AG04449 (cell line): Measurements from ENCODE around the gene SPG7.

Source experiments
- CTCF ChIA-PET: fragments of 350-600 bp; formaldehyde crosslinking; extraction: SDS; loops from one replicate; lab custom pipeline; 2021; ENCODE audit warnings: antibody characterized with exemption; lab: Yijun Ruan, JAX
- POLR2A ChIA-PET: fragments of 400-600, 350-600 bp; formaldehyde crosslinking; extraction: SDS; loops from one replicate; lab custom pipeline; 2020; ENCODE audit warnings: antibody characterized with exemption, inconsistent platforms; lab: Yijun Ruan, JAX
- DNase-seq: peaks from one replicate; pipeline ENCODE4 v3.0.0-alpha.2; 2010; ENCODE audit warnings: low read depth, low spot score
- H3K4me3 ChIP-seq: 2 replicates; pipeline ENCODE4 v1.5.1; 2011; ENCODE audit warnings: low read depth, mild to moderate bottlenecking, control low read depth, low read length
- TF ChIP-seq, protein P1 (sequence below): IDR thresholded peaks from one replicate; pipeline ENCODE4 v1.5.1; 2011; ENCODE audit warnings: mild to moderate bottlenecking, moderate library complexity, low read length, control low read depth, inconsistent platforms; ENCODE audit not compliant: insufficient read depth; ENCODE audit errors: missing control alignments

Gene SPG7

DNA sequence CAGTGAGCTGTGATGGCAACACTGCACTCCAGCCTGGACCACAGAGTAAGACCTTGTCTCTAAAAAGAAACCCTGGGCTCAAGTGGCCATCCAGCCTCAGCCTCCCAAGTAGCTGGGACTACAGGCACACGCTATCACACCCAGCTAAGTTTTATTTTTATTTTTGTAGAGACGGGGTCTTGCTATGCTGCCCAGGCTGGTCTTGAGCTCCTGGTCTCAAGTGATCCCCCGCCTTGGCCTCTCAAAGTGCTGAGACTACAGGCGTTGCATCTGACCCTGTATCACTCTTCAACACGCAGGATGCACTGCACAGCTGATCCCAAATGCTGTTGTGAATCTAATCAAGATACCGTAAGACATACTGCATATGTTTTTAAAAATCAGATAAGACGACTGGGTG is 40.8 kb upstream of the SPG7 start:
- POLR2A ChIA-PET = interaction anchor here (1.0 kb wide), 1 partner anchor 57 kb away, joined by 3 read pairs; no protein-coding TSS in a partner anchor

DNA sequence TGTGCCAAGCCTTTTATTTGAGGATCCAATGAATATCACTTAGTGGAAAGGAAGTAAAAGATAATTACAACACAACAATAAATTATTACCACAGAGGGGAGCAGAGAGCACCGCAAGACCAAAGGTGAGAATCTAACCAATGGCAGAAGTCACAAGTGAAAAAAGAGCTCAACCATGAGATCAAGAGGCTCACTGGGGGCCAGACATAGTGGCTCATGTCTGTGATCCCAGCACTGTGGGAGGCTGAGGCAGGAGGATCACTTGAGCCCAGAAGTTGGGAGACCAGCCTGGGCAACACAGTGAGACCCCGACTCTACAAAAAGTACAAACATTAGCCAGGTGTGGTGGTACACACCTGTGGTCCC is 35.5 kb upstream of the SPG7 start:
- TF ChIP-seq, protein P1, sequence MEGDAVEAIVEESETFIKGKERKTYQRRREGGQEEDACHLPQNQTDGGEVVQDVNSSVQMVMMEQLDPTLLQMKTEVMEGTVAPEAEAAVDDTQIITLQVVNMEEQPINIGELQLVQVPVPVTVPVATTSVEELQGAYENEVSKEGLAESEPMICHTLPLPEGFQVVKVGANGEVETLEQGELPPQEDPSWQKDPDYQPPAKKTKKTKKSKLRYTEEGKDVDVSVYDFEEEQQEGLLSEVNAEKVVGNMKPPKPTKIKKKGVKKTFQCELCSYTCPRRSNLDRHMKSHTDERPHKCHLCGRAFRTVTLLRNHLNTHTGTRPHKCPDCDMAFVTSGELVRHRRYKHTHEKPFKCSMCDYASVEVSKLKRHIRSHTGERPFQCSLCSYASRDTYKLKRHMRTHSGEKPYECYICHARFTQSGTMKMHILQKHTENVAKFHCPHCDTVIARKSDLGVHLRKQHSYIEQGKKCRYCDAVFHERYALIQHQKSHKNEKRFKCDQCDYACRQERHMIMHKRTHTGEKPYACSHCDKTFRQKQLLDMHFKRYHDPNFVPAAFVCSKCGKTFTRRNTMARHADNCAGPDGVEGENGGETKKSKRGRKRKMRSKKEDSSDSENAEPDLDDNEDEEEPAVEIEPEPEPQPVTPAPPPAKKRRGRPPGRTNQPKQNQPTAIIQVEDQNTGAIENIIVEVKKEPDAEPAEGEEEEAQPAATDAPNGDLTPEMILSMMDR = no peak
- CTCF ChIA-PET = interaction anchor here (1.2 kb wide), 1 partner anchor 13 kb away, joined by 3 read pairs; no protein-coding TSS in a partner anchor
- DNase-seq = no peak
- no peak overlapping the region for H3K4me3 ChIP-seq
- POLR2A ChIA-PET = interaction anchor here (1.3 kb wide), 1 partner anchor 11 kb away, joined by 4 read pairs; no protein-coding TSS in a partner anchor

More for the DNA sequence above, 40.8 kb upstream of the SPG7 start:
- no peak overlapping the region for H3K4me3 ChIP-seq
- DNase-seq = no peak
- TF ChIP-seq, protein P1 = no peak
- CTCF ChIA-PET = interaction anchor here (0.6 to 1.7 kb wide), 3 partner anchors 10 to 87 kb away, joined by 3 to 4 read pairs (median 3); no protein-coding TSS in a partner anchor

DNA sequence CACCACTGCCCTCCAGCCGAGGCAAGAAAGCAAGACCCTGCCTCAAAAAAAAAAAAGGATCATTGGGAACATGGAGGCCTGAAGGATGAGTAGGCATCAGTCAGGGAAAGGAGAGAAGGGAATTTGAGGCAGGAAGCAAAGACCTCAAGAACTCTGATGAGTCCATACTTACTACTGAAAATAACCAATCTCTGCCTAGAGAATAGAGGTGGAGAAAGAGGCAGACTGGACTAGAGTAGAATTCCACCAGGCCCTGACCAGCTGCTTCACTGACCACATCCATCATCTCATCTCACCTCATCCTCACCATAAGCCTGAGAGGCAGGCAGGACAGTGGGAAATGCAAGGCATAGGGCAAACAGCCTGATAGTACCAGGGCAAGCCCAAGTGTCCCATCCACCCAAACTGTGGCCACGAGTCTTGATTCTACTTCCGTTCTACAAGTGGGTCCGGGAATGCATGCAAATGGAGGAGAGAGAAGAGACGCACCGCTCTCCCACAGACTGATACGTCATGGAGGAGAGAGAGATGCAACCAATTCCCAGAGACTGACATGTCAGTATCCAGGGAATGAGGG is 35.0 kb upstream of the SPG7 start:
- ChIA-PET POLR2A (interaction anchor here (1.3 kb wide), 1 partner anchor 10 kb away, joined by 4 read pairs; no protein-coding TSS in a partner anchor), CTCF (interaction anchor here (1.9 kb wide), 1 partner anchor 15 kb away, joined by 6 read pairs; no protein-coding TSS in a partner anchor)
- H3K4me3 ChIP-seq = no peak overlapping the region
- DNase-seq = no peak
- TF ChIP-seq, protein P1 = no peak

DNA sequence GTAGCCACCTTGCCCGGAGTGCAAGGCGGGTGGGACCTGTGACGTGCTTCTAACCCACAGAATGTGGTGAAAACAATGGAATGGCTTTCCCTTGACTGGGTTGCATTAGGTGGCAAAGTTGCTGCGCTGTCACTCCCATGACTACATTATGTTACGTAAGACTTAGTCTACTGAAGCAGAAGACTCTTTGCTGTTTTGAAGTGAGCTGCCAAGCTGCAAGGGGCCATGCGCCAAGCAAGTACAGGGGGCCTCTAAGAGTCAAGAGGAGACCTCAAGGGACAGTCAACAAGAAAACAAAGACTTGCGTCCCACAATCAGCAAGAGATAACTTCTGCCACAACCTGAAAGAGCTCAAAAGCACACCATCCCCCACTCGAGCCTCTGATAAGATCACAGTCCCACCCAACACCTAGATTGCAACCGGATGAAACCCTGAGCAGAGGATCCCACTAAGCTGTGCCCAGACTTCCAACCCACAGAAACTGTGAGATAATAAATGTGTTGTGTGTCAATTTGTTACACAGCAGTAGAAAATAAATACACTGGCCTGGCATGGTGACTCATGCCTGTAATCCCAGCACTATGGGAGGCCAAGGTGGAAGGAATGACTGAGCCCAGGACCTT is 34.3 kb upstream of the SPG7 start:
- no peak overlapping the region for H3K4me3 ChIP-seq
- no peak for DNase-seq

DNA sequence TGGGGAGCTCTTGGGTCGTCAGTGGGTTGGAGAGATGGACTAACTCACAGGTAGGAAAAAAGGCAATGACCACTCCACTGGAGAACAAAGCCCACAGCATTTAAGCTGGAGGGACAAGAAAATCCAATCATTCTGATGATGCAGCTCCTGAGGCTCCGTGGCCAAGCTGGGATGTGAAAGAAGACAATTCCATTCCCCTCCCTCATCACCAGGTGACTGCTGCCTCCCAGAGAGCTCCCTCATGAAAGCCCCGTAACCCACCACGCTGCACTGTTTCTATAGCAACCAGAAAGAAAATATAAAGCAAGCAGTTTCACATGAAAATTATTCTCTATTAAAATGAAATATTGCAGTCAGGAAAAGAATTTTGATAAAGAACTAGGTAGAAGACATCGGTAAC is 33.1 kb upstream of the SPG7 start:
- POLR2A ChIA-PET = no interaction called here
- CTCF ChIA-PET = interaction anchor here (1.9 kb wide), 1 partner anchor 17 kb away, joined by 6 read pairs; no protein-coding TSS in a partner anchor
- TF ChIP-seq, protein P1 = no peak
- no peak for DNase-seq
- no peak overlapping the region for H3K4me3 ChIP-seq

More for the DNA sequence above, 34.3 kb upstream of the SPG7 start:
- ChIA-PET POLR2A (no interaction called here), CTCF (interaction anchor here (0.9 to 1.9 kb wide), 3 partner anchors 16 to 78 kb away, joined by 3 to 6 read pairs (median 3); no protein-coding TSS in a partner anchor)
- TF ChIP-seq, protein P1 = no peak

DNA sequence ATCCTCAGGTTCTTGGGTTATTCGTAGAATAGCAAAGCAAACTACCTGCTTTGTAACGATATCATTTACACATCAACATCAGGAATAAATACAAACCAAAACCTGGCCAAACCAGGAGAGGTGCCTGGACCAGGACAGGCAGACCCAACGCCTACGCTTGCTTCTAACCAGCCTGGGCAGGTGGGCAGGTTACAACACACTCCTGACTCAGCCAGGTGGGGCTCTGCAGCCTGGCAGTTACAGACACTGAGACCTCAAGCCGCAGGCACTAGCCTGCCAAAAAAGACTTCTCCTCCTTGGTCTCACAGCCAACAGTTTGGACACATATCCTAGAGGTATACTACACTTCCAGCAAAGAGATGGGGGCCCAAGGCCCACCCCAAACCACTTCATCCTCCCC is 31.8 kb upstream of the SPG7 start:
- ChIA-PET POLR2A (no interaction called here), CTCF (no interaction called here)
- no peak for DNase-seq
- TF ChIP-seq, protein P1 = no peak
- no peak overlapping the region for H3K4me3 ChIP-seq
